ENCODE results near the gene SLC25A6. TPM values are rescaled to one million over a fixed set of nuclear protein-coding genes. Genes with fewer than 3 reads are reported as not detected.

The SLC25A6 gene
- total and polyA plus RNA-seq, 7 donors = 329 to 644 (median 482) TPM

GRCh38 chrX:1400742-1401471 lies 9.0 kb upstream of the SLC25A6 start:
- Histone ChIP-seq H3K4me3 (no peak overlapping the region), H3K9me3 (no peaks in the 10 kb centered on the region), H3K27me3 (no peaks in the 10 kb centered on the region), H3K27ac (no peak overlapping the region), H3K4me1 (no peaks in the 10 kb centered on the region), H3K36me3 (peaks cover 12 to 64% (median 29%) of the 10 kb centered on the region in 4 donors)
- WGBS, 2 donors = 83 to 87% methylated on average over 27 of the region's 27 CpGs
- peak; percentile 48 for DNase-seq
- intact Hi-C loops (cut with DNase I) = no loop called here
- TF ChIP-seq POLR2A (IDR thresholded peaks at IDR 0.05) (no peak), EP300 (IDR thresholded peaks at IDR 0.05) (no peak), CTCF (IDR thresholded peaks at IDR 0.05) (no peak), POLR2AphosphoS5 (IDR thresholded peaks at IDR 0.05) (no peak)

GRCh38 chrX:1400049-1400448 lies 8.1 kb upstream of the SLC25A6 start:
- intact Hi-C loops (cut with DNase I) = no loop called here
- H3K36me3 ChIP-seq = peaks cover 12 to 55% (median 22%) of the 10 kb centered on the region in 4 donors
- TF ChIP-seq POLR2A (IDR thresholded peaks at IDR 0.05) (no peak), EP300 (IDR thresholded peaks at IDR 0.05) (no peak), CTCF (IDR thresholded peaks at IDR 0.05) (no peak), POLR2AphosphoS5 (IDR thresholded peaks at IDR 0.05) (no peak)
- no peaks in the 10 kb centered on the region for H3K27me3 ChIP-seq
- 87 to 94% methylated on average over 12 of the region's 12 CpGs for WGBS, 2 donors
- H3K4me1 ChIP-seq = peaks cover 0 to 4% (median 3%) of the 10 kb centered on the region in 4 donors
- no peak overlapping the region for H3K27ac ChIP-seq
- no peaks in the 10 kb centered on the region for H3K9me3 ChIP-seq
- peak; percentile 21 for DNase-seq
- H3K4me3 ChIP-seq = no peak overlapping the region

GRCh38 chrX:1398431-1399340 lies 6.8 kb upstream of the SLC25A6 start:
- no peaks in the 10 kb centered on the region for H3K27me3 ChIP-seq
- H3K9me3 ChIP-seq = no peaks in the 10 kb centered on the region
- 85 to 93% methylated on average over 29 of the region's 29 CpGs for WGBS, 2 donors
- intact Hi-C loops (cut with DNase I) = no loop called here
- peaks cover 0 to 16% (median 14%) of the 10 kb centered on the region in 4 donors for H3K4me1 ChIP-seq
- no peak overlapping the region for H3K4me3 ChIP-seq
- peaks cover 8 to 42% (median 14%) of the 10 kb centered on the region in 4 donors for H3K36me3 ChIP-seq
- H3K27ac ChIP-seq = no peak overlapping the region
- peak; percentile 77 for DNase-seq
- TF ChIP-seq POLR2AphosphoS5 (IDR thresholded peaks at IDR 0.05) (no peak), CTCF (IDR thresholded peaks at IDR 0.05) (no peak), EP300 (IDR thresholded peaks at IDR 0.05) (no peak), POLR2A (IDR thresholded peaks at IDR 0.05) (no peak)

- Histone ChIP-seq H3K27me3 (no peaks in the 10 kb centered on the region), H3K4me1 (peaks cover 0 to 22% (median 18%) of the 10 kb centered on the region in 4 donors), H3K27ac (no peak overlapping the region), H3K9me3 (no peaks in the 10 kb centered on the region), H3K36me3 (peaks cover 0 to 32% (median 4%) of the 10 kb centered on the region in 4 donors), H3K4me3 (no peak overlapping the region)
- intact Hi-C loops (cut with DNase I) = no loop called here
- 90 to 92% methylated on average over 29 of the region's 29 CpGs for whole genome bisulfite sequencing, 2 donors
- TF ChIP-seq EP300 (IDR thresholded peaks at IDR 0.05) (no peak), CTCF (IDR thresholded peaks at IDR 0.05) (no peak), POLR2A (IDR thresholded peaks at IDR 0.05) (no peak), POLR2AphosphoS5 (IDR thresholded peaks at IDR 0.05) (no peak)
- peak; percentile 45 for DNase-seq
Observed at GRCh38 chrX:1397441-1398270, 5.7 kb upstream of the SLC25A6 start.

Measured in sigmoid colon (tissue), 7 donors.